ENCODE measurements around the gene ARHGAP18.

DNA sequence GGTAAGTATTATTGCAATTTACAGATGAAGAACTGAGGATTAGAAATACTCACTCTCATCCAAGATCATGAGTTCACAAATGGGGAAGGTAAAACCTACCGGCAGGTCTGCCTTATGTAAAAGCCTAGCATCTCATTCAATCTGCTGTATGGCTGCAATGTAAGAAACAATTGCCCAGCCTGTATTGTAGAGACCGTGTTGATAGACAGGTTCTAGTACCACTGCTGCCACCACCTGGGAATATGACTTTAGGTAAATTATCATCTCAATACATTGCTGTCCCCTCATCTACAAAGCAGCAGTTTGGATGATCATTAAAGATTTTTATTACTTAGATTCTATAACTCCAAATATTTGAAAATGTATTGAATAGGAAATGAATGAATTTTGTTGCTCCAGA, 23.3 kb upstream of the ARHGAP18 start:
- TF ChIP-seq RELA (IDR thresholded peaks at IDR 0.05; ENCODE audit: borderline replicate concordance, partially characterized antibody) = no peak
- TF ChIP-seq POLR2A (IDR thresholded peaks at IDR 0.05; ENCODE audit: low read depth, low read length) = no peak
- TF ChIP-seq RAD21 (IDR thresholded peaks at IDR 0.05; ENCODE audit: insufficient read depth, low read depth, low read length) = peak; percentile 49

Data from GM12878 (cell line).